Measurements from ENCODE around the gene CYP27A1.
"Not testable (repeated sequence)": the region's sequence is repeated elsewhere in the genome, so short reads cannot be mapped to it uniquely, and the experiment has no call there.

Gene CYP27A1

DNA sequence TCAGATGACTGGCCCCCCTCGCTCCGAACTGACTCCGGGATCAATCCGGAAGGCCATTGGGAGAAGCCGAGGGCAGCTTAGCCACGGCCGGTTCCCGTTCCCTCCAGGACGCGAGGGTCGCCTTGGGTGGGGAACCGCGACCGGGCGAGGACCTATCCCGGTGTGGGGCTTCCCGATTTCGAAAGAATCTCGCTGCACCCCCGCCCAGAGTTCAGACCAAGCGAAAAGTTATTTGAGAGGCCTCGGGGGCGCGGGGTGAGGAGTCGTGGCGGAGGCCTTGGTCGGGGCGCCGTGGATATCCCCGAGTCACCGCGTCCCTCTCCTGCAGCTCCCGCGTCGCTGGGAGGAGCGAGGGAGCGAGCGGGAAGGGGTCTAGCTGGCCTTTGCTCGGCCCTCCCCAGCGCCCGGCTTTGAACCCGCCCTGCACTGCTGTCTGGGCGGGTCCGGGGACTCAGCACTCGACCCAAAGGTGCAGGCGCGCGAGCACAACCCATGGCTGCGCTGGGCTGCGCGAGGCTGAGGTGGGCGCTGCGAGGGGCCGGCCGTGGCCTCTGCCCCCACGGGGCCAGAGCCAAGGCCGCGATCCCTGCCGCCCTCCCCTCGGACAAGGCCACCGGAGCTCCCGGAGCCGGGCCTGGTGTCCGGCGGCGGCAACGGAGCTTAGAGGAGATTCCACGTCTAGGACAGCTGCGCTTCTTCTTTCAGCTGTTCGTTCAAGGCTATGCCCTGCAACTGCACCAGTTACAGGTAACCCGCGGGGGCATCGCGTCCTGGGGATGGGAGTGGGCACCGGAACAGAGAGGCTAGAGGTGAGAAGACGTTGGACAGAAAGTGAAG, at the start of gene CYP27A1:
Gene CYP27A1, plus strand, starts transcription at position 457 of the 837 bp plus-strand sequence. Its CDS starts 36 bp downstream, at position 493.
- DNase-seq (ENCODE audit: low spot score) = peak; percentile 62

DNA sequence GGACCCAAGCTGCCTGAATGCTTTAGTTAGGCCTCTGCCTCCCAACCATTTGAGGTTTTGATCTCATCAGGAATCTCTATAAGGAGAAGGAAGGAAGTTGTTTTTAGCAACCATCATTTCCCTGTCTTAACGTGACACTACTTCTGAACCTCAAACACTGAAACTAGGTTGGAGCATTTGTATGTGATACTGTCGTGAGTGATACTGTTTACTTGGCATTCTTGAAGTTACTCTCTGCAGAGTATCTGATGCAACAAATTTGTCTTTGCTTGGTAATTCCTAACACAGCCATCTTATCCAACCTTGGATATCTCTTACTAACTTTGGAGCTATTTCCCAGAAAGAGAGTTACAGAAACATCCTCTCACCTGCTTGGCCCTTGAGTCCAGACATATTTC, 49.2 kb upstream of the CYP27A1 start:
- DNase-seq (ENCODE audit: low spot score) = no peak

DNA sequence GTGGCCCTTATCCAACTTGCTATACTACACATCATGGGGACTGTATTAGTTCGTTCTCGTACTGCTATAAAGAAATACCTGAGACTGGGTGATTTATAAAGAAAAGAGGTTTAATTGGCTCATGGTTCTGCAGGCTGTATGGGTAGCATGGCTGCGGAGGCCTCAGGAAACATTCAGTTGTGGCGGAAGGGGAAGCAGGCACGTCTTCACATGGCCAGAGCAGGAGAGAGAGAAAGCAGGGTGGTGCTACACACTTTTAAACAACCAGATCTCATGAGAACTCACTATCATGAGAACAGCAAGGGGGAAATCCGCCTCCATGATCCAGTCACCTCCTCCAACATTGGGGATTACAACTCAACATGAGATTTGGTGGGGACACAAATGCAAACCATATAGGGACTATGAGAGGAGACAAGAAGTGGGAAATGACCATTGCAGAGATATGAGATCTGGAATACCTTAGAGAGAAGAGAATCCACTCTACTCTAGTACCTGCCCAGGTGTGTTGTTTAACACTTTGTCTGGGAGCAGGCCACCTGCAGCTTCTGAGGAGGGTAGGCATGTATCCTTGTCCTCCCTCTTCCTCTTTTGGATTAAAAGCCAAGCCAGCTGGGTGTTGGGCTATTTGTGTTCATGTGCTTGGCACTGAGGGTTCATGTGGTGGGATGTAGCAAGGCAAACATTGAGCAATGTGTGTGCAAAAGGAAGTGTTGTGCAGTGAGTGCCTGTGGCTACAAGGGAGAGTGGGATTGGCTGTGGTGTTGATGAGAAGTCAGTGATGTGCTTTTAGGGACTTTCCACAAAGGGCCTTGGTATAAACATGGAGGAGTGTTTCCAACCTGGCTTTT, 48.6 kb upstream of the CYP27A1 start:
- peak; percentile 81 for DNase-seq (ENCODE audit: low spot score)

DNA sequence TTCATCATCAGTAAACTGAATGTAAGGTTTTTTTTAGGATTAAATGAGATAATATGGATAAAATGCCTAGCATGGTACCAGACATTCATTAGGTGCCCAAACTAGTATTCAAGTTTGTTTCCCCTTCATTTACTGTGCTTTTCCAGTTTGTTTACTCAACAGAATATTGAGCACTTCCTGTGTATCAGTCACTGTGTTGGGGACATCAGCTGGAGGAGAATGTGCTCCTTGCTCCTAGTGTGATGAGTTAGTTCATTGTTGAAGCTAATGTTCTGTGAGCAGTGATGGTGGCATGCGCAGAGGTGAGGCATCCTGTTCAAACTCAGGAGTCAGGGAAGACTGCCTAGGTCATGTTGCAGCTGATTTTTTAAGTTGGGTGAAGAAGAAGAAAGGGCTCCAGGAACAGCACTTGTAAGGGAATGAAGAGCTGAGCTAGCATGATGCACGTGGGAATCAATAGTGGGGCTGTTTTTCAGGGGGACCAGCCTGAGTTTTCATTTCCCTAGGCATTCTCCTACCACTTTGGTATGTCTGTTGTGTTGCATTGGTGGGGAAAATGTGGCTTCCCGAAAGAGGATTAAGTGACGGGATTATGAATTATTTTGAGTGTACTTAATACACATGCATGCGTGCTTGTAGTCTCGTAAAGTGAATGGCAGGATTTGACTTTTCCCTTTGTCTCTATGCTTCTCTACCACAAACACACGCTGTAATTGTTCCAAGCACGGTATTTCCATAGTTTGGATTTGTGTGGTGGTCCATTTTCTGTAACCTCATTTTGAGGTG, 47.6 kb upstream of the CYP27A1 start:
- no peak for DNase-seq (ENCODE audit: low spot score)

DNA sequence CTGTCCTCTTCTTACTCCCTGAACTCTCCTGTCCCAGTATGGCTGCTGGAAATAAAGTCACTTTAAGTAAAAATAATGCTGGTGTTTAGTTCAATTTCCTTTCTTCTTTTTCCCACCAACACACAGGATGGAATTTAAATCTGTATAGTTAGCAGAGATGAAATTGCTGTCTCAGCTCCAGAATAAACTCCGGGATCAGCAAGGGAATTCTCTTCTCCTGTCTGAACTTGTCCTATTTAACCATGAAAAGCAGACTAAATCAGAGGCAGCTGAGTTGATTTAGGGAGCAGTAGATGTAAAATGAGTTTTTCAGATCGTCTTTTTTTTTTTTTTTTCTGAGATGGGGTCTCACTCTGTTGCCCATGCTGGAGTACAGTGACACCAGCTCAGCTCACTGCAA, 45.4 kb upstream of the CYP27A1 start:
- no peak for DNase-seq (ENCODE audit: low spot score)

DNA sequence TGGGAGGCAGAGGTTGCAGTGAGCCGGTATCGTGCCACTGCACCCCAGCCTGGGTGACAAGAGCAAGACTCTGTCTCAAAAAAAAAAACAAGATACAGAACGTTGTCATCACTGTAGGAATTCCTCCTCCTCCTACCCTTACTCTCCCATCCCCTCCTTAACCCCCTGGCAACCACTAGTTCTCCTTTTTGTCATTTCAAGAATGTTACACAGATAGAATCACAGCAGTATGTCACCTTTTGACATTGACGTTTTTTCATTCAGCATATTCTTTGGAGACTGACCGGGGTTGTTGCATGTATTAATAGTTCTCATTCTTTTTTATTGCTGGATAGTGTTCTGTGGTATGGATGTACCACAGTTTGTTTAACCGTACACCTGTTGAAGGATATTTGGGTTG, 38.9 kb upstream of the CYP27A1 start:
- DNase-seq (ENCODE audit: low spot score) = no peak

DNA sequence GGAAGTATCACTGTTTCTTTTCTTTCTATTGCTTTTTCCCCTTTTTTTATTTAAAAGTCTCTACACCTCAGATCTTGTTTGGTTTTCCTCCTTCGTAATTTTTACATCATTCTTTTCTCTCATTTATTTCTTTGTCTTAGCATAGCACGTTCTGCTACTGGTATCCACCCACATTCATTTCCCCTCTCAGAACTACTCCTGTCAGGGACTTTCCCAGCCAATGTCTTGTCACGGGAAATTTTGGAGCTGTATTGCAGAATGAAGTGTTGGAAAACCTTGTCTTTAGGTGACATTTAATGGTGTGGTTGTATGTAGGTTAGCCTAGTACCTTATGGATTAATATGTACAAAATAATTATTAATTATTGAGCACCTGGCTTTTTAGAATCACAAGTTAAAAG, 37.3 kb upstream of the CYP27A1 start:
- DNase-seq (ENCODE audit: low spot score) = no peak

DNA sequence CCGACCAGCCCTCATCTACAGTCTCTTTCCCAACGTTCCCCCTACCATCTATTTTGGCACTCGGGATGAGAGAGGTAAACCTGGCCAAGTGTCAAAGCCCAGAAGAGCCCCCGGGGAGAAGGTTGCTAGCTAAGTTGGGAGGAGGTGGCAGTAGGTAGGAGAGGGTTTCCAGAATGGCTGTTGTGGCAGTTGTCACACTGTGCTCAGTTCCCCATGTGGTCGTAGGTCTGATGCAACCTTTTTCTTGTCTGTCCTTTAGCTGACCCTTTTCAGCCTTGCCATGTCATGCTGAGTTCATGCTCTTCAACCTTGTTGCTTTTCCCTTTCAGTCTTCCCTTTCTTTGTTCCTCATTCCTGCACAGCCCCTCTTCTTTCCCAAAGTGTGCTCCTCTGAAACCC, 36.8 kb upstream of the CYP27A1 start:
- DNase-seq (ENCODE audit: low spot score) = peak; percentile 43

DNA sequence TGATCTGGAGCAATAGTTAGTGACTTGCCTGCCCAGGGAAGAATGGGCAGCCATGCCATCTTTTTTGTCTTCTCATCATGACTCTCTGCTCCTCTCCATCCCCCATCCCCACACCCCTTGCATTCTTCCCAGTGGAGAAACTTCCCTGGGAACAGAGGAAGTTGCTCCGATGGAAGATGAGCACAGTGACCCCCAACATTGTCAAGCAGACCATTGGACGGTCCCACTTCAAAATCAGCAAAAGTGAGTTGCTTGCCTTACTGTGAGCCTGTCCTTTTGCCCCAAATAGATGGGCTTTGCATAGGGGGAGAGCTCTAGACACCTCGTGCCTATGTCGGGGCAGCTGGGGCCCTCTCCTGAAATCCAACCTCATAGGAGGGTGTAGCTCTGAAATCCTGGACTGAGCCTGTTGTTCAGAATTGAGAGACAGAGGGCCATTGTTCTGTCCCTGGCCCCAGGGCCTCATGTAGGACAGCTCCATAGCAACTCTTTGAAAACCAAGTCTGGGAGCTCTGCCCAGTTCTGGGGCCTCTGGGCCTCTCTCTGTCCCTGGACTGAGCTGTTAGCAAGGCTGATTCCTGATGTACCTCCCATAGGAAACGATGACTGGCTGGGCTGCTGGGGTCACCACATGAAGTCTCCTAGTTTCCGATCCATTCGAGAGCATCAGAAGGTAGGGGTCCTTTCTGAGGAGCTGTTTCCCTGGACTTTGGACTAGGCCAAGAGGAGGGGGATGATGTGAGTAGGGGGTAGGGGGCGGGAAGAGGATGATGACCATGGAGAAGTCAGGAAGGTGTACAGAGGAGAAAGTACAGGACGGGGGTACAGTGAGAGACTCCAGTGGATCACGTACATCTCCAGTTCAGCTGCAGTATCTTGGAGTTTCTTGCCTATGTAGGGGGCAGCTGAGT, 36.1 kb upstream of the CYP27A1 start:
- peak; percentile 98 for DNase-seq (ENCODE audit: low spot score)

DNA sequence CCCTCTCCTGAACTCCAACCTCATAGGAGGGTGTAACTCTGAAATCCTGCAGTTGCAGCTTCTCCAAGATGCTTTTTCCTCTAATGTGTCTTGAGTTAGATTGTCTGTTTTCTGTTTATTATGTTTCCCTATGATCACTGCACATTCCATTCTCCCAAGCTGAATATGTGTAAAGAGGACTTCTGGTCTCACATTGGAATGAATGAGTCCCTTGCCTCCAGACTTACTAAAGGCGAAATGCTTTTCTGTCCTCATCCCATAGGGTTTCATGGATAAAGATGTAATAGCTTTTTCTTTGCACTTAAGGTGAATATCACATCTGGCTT, 35.5 kb upstream of the CYP27A1 start:
- DNase-seq (ENCODE audit: low spot score) = no peak

DNA sequence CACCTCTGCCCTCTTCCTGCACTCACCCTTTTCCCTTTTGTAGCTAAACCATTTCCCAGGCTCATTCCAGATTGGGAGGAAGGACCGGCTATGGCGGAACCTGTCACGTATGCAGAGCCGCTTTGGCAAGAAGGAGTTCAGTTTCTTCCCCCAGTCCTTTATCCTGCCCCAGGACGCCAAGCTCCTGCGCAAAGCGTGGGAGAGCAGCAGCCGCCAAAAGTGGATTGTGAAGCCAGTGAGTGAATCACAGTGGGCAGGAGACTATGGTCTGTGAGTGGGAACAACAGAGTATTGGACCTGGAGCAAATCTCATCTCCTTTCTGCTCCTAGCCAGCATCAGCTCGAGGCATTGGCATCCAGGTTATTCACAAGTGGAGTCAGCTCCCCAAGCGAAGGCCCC, 35.0 kb upstream of the CYP27A1 start:
- no peak for DNase-seq (ENCODE audit: low spot score)

DNA sequence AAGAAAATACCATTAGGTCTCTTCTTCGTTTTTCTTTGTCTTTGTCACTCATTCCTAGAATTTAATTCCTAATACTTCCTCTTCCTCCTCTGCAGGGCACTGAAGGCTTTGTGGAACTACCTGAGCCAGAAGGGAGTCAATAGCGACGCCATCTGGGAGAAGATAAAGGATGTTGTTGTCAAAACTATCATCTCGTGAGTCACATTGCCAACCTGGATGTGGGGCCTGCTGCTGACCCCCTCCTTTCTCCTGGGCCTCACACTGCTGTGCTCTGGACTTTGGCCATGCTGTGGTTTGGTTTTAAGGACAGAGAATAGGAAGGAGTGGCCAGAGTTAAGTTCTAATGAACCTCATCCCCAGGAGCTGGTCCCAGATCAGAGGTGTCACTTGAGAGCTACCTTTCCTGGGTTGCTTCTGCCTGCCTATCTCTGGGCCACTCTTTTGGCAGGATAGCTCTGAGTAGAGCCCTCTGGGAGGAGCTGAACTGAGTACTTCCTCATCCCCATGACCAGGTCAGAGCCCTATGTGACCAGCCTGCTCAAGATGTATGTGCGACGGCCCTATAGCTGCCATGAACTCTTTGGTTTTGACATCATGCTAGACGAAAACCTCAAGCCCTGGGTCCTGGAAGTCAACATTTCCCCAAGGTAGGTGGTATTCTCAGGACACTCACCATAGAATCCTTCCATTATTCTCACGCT, 33.1 kb upstream of the CYP27A1 start:
- no peak for DNase-seq (ENCODE audit: low spot score)

DNA sequence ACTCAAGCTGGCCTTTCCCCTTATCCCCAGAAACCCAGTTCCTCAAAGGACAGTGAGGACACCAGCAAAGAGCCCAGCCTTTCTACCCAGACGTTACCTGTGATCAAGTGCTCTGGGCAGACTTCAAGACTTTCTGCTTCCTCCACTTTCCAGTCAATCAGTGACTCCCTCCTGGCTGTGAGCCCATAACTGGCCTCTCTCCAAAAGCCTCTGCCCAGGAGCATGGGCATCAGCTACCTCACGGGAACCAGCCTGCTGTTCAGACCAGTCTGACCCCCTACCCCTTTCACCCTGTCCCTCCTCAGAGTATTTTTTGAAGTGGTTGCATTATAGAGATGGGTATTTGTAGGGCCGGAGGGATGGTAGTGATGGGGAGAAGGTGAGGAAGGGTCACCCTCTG, 27.7 kb upstream of the CYP27A1 start:
- DNase-seq (ENCODE audit: low spot score) = no peak

DNA sequence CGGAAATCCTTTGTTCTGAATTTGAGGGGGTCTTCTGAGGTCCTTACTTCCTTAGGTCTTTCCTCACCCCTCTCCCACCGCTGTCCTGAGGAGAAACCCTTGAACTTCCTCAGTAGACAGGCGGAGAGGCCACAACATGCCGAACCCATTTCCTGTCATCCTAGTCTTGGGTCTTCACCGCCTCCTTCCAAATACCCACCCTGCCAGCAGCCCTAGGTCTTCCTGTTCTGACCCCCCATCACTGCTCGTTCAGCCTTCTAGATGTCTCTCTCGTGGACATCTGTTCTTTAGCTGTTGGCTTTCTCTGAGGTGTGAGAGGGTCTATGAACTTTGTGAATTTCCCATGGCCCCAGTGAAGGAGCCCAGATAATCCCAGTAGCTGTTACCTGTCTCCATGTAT, 27.2 kb upstream of the CYP27A1 start:
- DNase-seq (ENCODE audit: low spot score) = no peak

DNA sequence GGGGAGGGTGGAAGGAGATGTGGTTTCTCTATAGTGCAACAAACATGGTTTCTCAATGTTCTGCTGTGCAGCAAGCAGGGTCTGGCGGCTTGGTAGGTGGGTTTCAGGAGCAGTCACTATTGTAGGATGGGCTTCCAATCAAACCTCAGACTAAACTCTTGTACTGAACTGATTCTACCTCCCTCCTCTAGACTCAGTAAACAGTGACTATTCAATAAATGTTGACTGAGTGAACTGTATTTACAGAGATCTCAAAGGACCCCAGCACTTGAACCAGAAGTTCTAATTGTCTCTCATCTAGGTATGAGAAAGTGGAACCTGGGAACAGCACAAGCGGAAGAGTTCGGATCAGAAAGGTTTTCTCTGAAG, 26.8 kb upstream of the CYP27A1 start:
- DNase-seq (ENCODE audit: low spot score) = no peak

DNA sequence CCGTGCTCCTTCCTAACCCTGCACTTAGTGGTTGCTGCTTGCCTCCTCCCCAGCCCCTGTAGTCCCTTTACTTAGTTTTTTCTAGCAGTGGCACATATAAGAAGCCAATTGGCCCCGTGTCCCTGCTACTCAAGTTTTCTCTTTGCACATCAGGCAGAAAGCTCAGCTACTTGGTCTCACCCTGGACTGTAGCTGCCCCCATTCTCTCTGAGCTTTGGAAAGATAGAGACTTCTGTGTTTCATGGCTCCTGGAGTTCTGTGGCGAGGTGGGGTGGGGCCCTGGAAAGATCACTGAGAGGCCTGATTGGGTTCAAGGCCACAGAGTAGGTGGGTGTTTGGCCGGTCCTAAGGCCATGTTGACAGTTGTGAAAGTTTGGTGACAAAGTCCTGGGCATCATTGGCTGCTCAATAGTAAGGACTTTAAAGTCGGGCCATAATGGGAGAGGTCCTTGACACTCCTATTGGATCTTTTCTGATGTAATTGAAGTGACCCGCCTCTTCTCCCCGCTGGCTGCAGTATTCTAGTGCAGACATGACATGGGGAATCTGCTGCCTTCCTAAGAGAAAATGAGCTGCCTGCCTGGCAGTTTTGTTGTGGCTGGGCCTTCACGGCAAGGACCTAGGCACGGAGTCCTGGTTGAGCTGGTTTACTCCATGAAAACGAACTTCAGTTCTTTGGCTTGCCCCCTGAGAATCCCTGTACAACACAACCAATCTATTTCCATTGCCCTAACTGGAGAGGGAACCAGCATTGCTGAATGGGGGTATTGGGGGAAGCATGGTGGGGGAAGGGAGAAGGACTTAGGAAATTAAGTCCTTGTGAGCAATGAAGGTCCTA, 26.2 kb upstream of the CYP27A1 start:
- DNase-seq (ENCODE audit: low spot score) = no peak

DNA sequence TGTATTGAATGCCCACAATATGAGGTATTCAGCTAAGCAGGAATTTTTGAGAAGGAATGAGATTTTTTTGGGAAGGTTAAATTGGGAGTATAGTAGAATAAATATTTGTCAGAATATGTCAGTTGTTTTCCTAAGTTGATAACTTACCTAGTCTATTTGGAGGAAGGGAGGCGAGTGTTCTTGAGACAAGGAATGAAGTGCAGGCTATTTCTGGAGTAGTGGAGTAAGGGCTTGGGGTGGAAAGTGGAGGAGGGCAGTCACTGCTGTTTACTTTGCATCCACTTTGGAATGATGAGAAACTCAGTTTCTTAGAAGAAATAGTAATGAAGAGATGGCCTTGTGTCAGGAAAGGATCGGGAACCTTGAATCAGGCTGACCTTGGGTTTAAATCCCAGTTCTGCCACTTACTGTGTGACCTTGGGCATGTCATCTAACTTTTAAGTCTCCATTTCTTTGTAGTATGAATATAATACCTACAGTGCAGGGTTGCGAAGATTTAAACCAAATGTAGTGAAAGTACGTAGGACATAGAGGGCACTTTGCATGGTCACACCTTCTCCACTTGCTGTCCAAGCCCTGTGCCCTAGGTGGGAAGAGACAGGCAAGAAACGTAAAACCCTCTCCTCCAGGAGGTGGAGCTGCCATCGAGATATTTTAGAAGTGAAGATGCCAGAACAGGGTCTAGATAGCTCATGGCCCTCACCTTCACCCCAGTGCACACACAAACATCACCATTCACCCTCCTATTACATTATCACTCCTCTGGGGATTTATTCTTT, 25.2 kb upstream of the CYP27A1 start:
- no peak for DNase-seq (ENCODE audit: low spot score)

DNA sequence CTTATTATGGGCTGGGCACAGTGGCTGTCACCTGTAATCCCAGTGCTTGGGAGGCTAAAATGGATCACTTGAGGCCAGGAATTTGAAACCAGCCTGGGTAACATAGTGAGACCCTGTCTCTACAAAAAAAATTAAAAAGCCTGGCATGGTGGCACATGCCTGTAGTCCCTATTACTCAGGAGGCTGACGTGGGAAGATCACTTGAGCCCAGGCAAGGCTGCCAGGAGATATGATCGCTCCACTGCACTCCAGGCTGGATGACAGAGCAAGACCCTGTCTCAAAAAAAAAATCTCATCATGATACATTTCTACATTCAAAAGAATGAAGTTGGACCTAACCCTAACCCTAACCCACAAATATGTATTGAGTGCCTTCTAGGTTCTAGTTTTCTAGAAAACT, 20.2 kb upstream of the CYP27A1 start:
- no peak for DNase-seq (ENCODE audit: low spot score)

DNA sequence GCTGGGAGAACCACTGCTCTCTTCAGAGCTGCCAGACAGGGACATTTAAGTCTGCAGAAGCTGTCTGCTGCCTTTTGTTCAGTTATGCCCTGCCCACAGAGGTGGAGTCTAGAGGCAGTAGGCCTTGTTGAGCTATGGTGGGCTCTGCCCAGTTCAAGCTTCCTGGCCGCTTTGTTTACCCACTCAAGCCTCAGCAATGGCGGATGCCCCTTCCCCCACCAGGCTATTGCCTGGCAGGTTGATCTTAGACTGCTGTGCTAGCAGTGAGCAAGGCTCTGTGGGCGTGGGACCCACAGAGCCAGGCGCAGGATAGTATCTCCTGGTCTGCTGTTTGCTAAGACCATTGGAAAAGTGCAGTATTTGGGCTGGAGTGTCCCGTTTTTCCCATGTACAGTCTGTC, 9.2 kb upstream of the CYP27A1 start:
- DNase-seq (ENCODE audit: low spot score) = not testable (repeated sequence)
